ENCODE results near the gene RIT2.

RIT2 gene

DNA sequence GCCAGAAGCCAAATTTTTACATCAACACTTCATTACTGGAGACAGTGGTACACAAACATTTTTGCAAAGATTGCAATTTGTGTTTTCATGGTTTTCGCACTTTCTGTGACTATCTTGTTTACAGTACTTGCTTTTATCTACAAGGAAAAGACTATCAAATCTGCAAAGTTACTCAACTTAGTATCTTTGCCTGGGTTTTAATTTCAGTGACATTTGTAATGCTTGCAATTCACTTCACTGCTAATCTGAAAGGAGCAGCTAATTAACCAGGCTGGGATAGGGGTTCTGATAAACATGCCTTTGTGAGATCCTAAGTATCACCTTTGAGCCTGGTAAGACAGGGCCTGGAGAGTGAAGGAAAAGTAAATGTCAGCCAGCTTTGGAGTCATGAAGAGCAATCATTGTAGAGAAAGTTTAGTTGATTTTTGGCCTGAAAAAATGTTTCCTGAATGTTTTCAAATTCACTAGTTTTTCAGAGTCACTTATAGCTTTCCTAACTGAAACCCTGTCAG, 194.2 kb downstream of the RIT2 start:
- no peak for FAIRE-seq

GRCh38 chr18:42920621-42921020, 194.9 kb downstream of the RIT2 start:
- no peak for FAIRE-seq

- FAIRE-seq = no peak
Measured at GRCh38 chr18:42915299-42915698, 200.2 kb downstream of the RIT2 start.

DNA sequence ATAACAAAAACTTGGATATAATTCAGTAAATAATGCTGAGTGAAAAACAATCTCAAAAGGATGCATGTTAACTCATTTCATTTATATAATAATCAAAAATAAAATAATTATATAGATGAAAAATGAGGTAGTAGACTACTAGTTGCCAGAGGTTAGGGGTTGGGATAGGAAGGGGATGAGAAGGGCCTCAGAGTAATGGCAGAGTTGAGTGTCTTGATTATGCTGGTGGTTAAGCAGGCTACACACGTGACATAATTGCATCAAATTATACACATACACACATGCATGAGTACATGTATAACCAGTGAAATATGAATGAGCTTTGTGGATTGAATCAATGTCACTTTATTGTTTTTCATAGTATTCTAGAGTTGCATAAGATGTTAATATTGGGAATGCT, 201.0 kb downstream of the RIT2 start:
- no peak for FAIRE-seq

GRCh38 chr18:42909095-42909494, 206.4 kb downstream of the RIT2 start:
- no peak for FAIRE-seq

DNA sequence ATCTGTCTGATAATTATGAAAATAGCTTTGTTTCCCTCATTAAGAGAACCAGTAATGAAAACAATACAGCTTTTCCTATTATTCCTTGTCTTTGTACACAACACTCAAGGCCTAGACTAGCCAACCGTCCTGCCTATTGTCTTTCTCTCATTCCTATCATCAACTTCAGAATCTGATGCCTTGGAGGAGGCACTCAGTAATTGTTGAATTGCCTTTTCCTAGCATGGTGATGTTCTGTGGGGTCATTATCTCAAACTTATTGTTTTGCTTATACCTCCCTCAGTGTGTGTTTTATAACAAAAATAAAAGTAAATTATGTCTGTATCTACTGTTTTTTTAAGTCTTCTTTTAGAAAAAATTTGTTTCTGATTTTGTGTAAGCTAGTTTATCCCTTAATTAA, 208.7 kb downstream of the RIT2 start:
- FAIRE-seq = no peak

- FAIRE-seq = no peak
Measured at GRCh38 chr18:42901161-42901560, 214.3 kb downstream of the RIT2 start.

GRCh38 chr18:42893977-42894376, 221.5 kb downstream of the RIT2 start:
- FAIRE-seq = no peak

DNA sequence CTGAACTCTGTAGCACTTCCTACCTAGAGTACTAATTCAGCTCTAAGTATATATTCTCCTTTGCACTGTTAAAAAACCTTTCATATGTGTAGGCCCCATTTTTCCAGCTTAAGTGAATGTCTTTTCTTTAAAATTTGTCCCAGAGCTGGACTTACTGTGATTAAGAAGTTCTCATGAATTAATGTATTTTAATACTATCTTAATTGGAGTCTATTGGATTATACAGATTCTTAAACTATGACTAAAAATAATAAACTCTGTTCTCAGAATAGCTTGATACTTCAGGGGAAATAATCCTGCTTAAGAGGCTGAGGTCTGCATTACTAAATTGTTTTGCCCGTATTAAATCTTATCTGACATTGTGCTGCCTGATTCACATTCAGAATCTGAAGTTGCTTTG, 223.3 kb downstream of the RIT2 start:
- FAIRE-seq = no peak

- FAIRE-seq = no peak
Measured at GRCh38 chr18:42891705-42892104, 223.8 kb downstream of the RIT2 start.

- no peak for FAIRE-seq
Measured at GRCh38 chr18:42883169-42883568, 232.3 kb downstream of the RIT2 start.

DNA sequence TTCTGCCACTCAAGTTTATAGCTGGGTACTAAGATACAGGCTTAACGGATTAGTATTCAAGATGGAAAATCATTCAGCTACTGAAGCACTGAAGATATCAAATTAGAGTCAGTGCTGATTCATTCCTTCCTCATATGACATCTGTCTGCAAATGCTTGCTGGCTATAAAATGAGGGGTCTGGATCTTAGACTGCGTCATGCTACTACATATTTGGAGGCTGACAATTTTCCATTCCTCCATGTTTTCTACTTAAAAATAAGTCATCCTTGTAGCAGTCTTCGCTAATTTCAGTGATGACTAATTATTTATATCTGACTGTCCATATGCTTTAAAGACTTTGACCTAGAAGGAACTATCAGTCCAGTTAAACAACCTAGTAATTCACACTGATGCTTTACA, 233.4 kb downstream of the RIT2 start:
- no peak for FAIRE-seq

GRCh38 chr18:42872838-42873237, 242.6 kb downstream of the RIT2 start:
- FAIRE-seq = no peak

DNA sequence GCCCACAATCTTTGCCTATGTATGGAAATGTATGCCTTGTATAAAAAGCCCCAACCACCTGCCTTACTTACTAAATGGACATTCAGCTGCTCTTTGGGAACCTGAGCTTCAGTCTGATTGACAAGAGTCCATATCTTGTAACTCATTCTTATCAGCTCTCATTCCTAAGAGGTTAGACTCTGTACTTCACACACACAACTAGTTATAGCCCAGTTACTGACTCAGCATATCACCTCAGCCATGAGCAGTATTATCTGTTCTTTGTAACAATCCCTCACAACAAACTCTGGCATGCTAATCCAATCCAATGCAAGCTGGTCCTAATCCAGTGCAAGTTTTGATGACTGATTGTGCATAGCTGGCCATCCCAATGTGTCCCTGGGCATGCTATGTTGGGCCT, 250.6 kb downstream of the RIT2 start:
- FAIRE-seq = no peak

DNA sequence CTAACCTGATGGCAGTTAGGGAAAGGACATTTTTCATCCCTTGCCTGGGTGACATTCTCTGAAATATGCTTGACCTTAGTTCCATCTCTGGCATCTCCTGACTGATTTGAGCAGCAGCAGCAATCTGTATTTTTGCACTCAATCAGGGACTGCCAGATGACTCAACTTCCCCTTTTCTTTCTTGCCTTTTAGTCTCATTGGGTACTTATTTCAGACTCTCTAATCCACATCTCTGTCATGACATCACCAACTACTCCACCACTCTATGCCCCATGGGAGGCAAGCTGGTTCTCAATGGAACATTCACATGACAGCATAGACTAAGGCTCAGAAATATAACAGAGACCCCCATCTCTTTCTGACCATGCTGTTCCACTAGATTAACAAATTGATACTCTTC, 254.2 kb downstream of the RIT2 start:
- FAIRE-seq = no peak

GRCh38 chr18:42860548-42860947, 254.9 kb downstream of the RIT2 start:
- FAIRE-seq = no peak

- no peak for FAIRE-seq
Measured at GRCh38 chr18:42860011-42860410, 255.5 kb downstream of the RIT2 start.

GRCh38 chr18:42854558-42854957, 260.9 kb downstream of the RIT2 start:
- no peak for FAIRE-seq

DNA sequence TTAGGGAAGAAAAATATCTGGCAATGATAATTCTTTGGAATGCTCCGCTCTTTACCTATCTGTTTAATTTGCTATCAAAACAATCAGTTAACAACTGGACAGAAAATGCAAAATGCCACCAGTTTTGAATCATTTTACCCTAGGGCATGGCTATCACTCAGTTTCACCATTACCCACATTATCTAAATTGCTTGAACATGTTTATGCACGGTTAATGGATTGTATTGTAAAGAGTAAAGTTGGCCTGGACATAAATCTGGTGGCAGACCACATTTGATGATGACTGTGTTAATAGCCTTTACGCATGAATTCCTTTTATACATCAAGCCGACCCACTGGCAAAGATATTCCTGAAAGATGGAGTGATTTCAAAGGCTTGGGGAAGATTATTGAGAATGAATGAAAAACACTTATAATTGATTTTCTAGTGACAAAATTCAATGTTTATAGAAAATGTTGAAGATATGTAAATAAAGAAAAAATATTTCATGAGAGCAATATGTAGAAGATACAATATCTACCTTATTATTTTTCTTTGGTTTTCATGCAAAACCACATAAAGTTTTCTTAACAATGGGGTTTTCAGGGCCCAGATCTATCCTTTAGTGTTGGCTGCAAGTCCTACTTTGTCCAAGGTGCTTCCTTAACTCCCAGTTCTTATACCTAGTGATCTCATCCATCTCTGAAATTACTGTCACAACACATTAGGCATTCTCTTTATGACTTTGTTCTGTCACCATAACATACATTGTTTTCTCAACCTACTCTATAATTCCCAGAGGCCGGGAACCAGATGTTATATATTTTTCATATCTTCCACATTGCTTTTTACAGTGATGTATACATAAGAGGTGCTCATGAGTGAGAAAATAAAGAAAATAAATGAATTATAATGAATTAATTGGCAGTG, 265.1 kb downstream of the RIT2 start:
- FAIRE-seq = no peak

- no peak for FAIRE-seq
Measured at GRCh38 chr18:42839408-42839807, 276.1 kb downstream of the RIT2 start.

DNA sequence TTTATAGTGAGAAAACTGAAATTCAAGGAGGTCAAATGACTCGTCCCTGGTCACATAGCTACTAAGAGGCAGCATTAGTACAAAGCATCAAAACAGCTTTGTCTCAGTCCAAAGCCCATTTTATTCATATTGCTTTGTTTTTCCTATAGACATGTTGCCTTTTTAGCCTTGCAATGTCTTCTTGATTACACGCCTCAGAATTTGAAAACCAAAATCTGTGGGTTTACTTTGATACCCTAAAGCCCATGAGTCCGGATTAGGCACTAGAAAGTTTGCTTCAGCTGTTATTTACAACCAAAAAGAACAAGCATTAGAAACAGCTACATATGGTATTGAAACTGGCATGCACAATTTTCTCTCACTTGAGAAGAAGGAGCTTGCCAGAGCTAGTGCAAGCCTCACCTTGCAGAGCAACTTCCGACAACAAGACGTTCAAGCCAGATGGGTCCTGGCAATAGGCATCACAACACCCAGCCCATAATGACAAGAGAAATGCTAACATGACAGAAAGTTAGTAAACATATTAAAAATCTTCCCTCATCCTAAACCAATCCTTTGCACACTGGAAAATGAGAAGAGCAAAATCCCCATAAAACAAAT, 276.8 kb downstream of the RIT2 start:
- no peak for FAIRE-seq

GRCh38 chr18:42830936-42831335, 284.5 kb downstream of the RIT2 start:
- FAIRE-seq = no peak

DNA sequence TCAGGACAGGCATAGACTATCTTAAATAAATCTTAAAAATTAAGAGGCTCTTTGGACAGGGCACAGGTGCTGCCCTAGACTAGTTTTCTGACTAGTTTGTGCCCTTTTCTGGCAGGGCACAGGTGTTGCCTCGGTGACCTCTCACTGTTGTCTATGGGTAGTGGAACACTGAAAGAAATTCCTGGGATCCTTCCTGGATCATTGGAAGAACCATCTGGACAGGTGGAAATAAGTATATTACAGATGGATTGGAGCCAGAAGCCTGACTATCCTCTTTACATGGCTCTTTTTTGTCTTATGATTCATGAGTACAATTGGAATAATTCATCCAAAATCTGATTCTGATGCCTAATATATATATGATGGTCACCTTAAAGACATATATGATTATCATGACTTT, 286.6 kb downstream of the RIT2 start:
- no peak for FAIRE-seq

GRCh38 chr18:42824178-42824577, 291.3 kb downstream of the RIT2 start:
- FAIRE-seq = no peak

All from G401.6 (cell line).